ENCODE measurements around the gene CLPSL2. TPM values are rescaled to one million over a fixed set of nuclear protein-coding genes. Genes with fewer than 3 reads are reported as not detected.
A peak's percentile ranks its signal among the peaks of the same experiment; 100 is the strongest.

Gene CLPSL2
- total and polyA plus RNA-seq, 8 donors = not detected

DNA sequence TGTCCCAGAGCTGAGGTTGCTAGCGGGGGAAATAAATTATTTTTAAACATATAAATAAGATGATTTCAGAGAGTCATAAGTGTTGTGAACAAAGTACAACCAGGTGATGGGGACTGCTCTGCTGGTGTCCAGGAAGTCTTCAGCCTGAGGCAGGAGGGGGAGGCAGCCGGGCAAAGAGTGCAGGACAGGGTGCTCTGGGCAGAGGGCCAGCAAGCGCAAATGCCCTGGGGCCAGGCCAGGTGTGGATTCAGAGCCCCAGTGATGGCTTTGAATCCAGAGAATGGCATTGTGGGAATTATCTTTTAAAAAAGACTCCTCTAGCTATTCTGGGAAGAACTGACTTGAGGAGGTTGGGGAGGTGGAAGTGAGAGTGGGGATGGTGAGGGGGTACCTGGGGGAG, 6.0 kb downstream of the CLPSL2 start:
- H3K9me3 ChIP-seq = no peaks in the 10 kb centered on the region
- peaks cover 10 to 52% (median 15%) of the 10 kb centered on the region in 3 donors for H3K27me3 ChIP-seq
- intact Hi-C loops (cut with DNase I; ENCODE audit: low total_unique reads) = no loop called here
- no peak overlapping the region for H3K27ac ChIP-seq
- no peak for DNase-seq
- WGBS, 5 donors = 50 to 61% (median 56%) methylated on average over 3 of the region's 3 CpGs
- peaks cover 0 to 8% (median 0%) of the 10 kb centered on the region in 4 donors for H3K4me1 ChIP-seq
- H3K36me3 ChIP-seq = no peaks in the 10 kb centered on the region
- no peak overlapping the region for H3K4me3 ChIP-seq
- TF ChIP-seq, protein P1, sequence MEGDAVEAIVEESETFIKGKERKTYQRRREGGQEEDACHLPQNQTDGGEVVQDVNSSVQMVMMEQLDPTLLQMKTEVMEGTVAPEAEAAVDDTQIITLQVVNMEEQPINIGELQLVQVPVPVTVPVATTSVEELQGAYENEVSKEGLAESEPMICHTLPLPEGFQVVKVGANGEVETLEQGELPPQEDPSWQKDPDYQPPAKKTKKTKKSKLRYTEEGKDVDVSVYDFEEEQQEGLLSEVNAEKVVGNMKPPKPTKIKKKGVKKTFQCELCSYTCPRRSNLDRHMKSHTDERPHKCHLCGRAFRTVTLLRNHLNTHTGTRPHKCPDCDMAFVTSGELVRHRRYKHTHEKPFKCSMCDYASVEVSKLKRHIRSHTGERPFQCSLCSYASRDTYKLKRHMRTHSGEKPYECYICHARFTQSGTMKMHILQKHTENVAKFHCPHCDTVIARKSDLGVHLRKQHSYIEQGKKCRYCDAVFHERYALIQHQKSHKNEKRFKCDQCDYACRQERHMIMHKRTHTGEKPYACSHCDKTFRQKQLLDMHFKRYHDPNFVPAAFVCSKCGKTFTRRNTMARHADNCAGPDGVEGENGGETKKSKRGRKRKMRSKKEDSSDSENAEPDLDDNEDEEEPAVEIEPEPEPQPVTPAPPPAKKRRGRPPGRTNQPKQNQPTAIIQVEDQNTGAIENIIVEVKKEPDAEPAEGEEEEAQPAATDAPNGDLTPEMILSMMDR (IDR thresholded peaks at IDR 0.05) = no peak
- TF ChIP-seq POLR2AphosphoS5 (IDR thresholded peaks at IDR 0.05) = no peak
- no peak for TF ChIP-seq POLR2A (IDR thresholded peaks at IDR 0.05)
- no peak for TF ChIP-seq EP300 (IDR thresholded peaks at IDR 0.05)

DNA sequence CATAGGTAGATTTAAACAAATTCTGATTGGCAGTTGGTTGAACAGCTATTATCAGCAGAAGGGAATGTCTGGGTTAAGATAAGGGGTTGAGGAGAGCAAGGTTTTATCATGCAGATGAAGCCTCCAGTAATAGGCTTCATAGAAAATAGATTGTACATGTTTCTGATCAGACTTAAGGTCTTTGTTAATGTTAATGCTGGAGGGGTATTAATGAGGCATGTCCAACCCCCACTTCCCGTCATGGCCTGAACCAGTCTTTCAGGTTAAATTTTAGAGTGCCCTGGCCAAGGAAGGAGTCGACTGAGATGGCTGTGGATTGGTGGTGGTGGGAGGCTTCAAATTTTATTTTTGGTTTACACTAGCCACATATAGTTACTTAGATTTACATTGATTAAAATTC, 7.8 kb downstream of the CLPSL2 start:
- no peak for DNase-seq
- H3K36me3 ChIP-seq = no peaks in the 10 kb centered on the region
- no peak for TF ChIP-seq EP300 (IDR thresholded peaks at IDR 0.05)
- TF ChIP-seq POLR2AphosphoS5 (IDR thresholded peaks at IDR 0.05) = no peak
- TF ChIP-seq, protein P1 (IDR thresholded peaks at IDR 0.05) = no peak
- TF ChIP-seq POLR2A (IDR thresholded peaks at IDR 0.05) = no peak
- peaks cover 13 to 63% (median 23%) of the 10 kb centered on the region in 3 donors for H3K27me3 ChIP-seq
- H3K4me3 ChIP-seq = no peak overlapping the region
- WGBS, 5 donors = 39 to 52% (median 48%) methylated on average over 2 of the region's 2 CpGs
- intact Hi-C loops (cut with DNase I; ENCODE audit: low total_unique reads) = no loop called here
- no peaks in the 10 kb centered on the region for H3K9me3 ChIP-seq
- H3K27ac ChIP-seq = no peak overlapping the region
- H3K4me1 ChIP-seq = peaks cover 0 to 8% (median 0%) of the 10 kb centered on the region in 4 donors

DNA sequence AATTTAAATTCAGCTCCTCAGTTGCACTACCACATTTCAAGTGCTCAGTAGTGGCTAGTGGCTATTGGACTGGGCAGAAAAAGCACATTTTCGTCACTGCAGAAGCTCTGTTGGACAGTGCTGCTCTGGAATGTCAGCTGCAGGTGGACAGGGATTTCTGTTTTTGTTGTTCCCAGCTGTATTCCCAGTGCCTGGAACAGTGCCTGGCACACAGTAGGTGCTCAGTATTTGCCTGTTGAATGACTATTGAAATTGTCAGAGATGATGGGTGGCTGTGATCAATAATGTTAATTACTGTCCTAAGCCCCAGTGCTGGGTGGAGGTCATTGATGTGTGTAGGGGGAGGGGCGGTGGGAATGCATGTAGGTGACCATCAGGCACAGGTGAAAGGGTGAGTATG, 9.9 kb downstream of the CLPSL2 start:
- 52 to 77% (median 57%) methylated on average over 2 of the region's 2 CpGs for WGBS, 5 donors
- H3K36me3 ChIP-seq = no peaks in the 10 kb centered on the region
- H3K4me3 ChIP-seq = no peak overlapping the region
- peaks cover 0 to 8% (median 0%) of the 10 kb centered on the region in 4 donors for H3K4me1 ChIP-seq
- no peak for DNase-seq
- no peak overlapping the region for H3K27ac ChIP-seq
- peaks cover 13 to 60% (median 28%) of the 10 kb centered on the region in 3 donors for H3K27me3 ChIP-seq
- intact Hi-C loops (cut with DNase I; ENCODE audit: low total_unique reads) = no loop called here
- TF ChIP-seq POLR2AphosphoS5 (IDR thresholded peaks at IDR 0.05) (no peak), POLR2A (IDR thresholded peaks at IDR 0.05) (no peak), EP300 (IDR thresholded peaks at IDR 0.05) (no peak)
- TF ChIP-seq, protein P1 (IDR thresholded peaks at IDR 0.05) = no peak
- H3K9me3 ChIP-seq = no peaks in the 10 kb centered on the region

DNA sequence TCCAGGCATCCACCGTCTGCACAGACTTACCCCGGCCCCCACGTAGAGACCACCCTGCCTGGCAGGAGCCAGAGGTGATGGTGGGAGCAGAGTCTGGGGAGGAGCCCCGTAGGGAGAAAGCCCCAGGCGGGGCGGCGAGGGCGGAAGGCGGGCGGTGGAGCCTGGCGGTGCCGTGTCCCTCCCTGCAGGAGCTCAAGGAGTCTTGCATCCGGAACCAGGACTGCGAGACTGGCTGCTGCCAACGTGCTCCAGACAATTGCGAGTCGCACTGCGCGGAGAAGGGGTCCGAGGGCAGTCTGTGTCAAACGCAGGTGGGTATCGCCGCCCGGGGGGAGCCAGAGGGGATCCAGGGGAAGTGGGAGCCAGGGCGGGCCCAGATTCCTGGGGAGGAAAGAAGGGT, 10.4 kb downstream of the CLPSL2 start:
- Histone ChIP-seq H3K4me3 (peak overlapping the region in 1 of 4 donors; percentile 5), H3K36me3 (no peaks in the 10 kb centered on the region), H3K4me1 (peaks cover 0 to 8% (median 0%) of the 10 kb centered on the region in 4 donors), H3K27me3 (peaks cover 13 to 60% (median 28%) of the 10 kb centered on the region in 3 donors), H3K9me3 (no peaks in the 10 kb centered on the region), H3K27ac (no peak overlapping the region)
- 18 to 63% (median 45%) methylated on average over 25 of the region's 25 CpGs for WGBS, 5 donors
- TF ChIP-seq POLR2AphosphoS5 (IDR thresholded peaks at IDR 0.05) = no peak
- TF ChIP-seq EP300 (IDR thresholded peaks at IDR 0.05) = no peak
- no peak for TF ChIP-seq POLR2A (IDR thresholded peaks at IDR 0.05)
- TF ChIP-seq, protein P1 (IDR thresholded peaks at IDR 0.05) = no peak
- intact Hi-C loops (cut with DNase I; ENCODE audit: low total_unique reads) = no loop called here
- DNase-seq = no peak

Data from stomach (tissue), 9 donors.